Testis (tissue), 3 donors: ENCODE results near the gene EYS. TPM values are rescaled to one million over a fixed set of nuclear protein-coding genes. Genes with fewer than 3 reads are reported as not detected.

Experiments
- DNase-seq: peaks from one replicate; pipeline ENCODE4 v3.0.0-alpha.2; 2019
- H3K27ac ChIP-seq, 2 donors: fragments of 200-600 bp; sonication (generic); one replicate each; pipeline ENCODE4 v1.5.1; 2019
- H3K27me3 ChIP-seq: fragments of 200-600 bp; sonication (generic); one replicate; pipeline ENCODE4 v1.5.1; 2019
- H3K36me3 ChIP-seq: fragments of 200-600 bp; sonication (generic); one replicate; pipeline ENCODE4 v1.5.1; 2017; ENCODE audit warnings: low read depth; ENCODE audit errors: missing control alignments
- H3K4me1 ChIP-seq: fragments of 200-600 bp; sonication (generic); one replicate; pipeline ENCODE4 v1.5.1; 2019
- H3K4me3 ChIP-seq, 2 donors: fragments of 200-600 bp; sonication (generic); one replicate each; pipeline ENCODE4 v1.5.1; 2017 to 2019
- H3K9me3 ChIP-seq: fragments of 200-600 bp; sonication (generic); one replicate; pipeline ENCODE4 v1.5.1; 2017
- POLR2A ChIP-seq: fragments of 450-650 bp; IDR thresholded peaks from one replicate; pipeline ENCODE4 v1.6.1; 2017; ENCODE audit warnings: antibody characterized with exemption, mild to moderate bottlenecking, moderate library complexity
- WGBS, 2 donors: methylation state at CpG; one replicate each; pipeline ENCODE4 v1.1.5; 2018; 5-methylcytosine and 5-hydroxymethylcytosine counted together
- intact Hi-C: fragments of 100-400 bp; cut with DNase I; formaldehyde crosslinking; loops from one replicate; pipeline ENCODE4 v1.15.1; 2023; ENCODE audit warnings: low total_unique reads
- polyA plus RNA-seq: library from polyadenylated mRNA; stranded (reverse); fragments of 350-450 nt; fragmentation: Illumina TruSeq; extraction: RNeasy Lipid Tissue Mini Kit (QIAGEN cat#74804); gene quantifications from one replicate; pipeline ENCODE4 v1.2.3, GENCODE V29; 2014; ENCODE audit warnings: low read depth, low replicate concordance; ENCODE audit not compliant: insufficient read depth
- total RNA-seq, 2 donors: library from RNA; depleted of rRNA; stranded (reverse); fragments of >200 nt; gene quantifications; one replicate each; pipeline ENCODE4 v1.2.3, GENCODE V29; 2016
- TF ChIP-seq, protein P1 (sequence below), 3 experiments: fragments of 450-650 bp in 2 of 3; fragments of 200-600 bp in 1 of 3; sonication (generic) in 1 of 3; IDR thresholded peaks; one replicate each; pipeline ENCODE4 v1.5.1; 2016 to 2019; ENCODE audit warnings: antibody characterized with exemption in 3 of 3, mild to moderate bottlenecking in 2 of 3, moderate library complexity in 1 of 3

EYS gene
- total and polyA plus RNA-seq, 3 donors from 2014 or later = 1.3 to 2.8 (median 2.6) TPM

- Histone ChIP-seq H3K27ac (no peak overlapping the region), H3K4me3 (no peak overlapping the region), H3K36me3 (no peaks in the 10 kb centered on the region), H3K9me3 (no peaks in the 10 kb centered on the region), H3K27me3 (no peaks in the 10 kb centered on the region), H3K4me1 (no peaks in the 10 kb centered on the region)
- intact Hi-C loops = no loop called here
- TF ChIP-seq POLR2A = no peak
- TF ChIP-seq, protein P1, sequence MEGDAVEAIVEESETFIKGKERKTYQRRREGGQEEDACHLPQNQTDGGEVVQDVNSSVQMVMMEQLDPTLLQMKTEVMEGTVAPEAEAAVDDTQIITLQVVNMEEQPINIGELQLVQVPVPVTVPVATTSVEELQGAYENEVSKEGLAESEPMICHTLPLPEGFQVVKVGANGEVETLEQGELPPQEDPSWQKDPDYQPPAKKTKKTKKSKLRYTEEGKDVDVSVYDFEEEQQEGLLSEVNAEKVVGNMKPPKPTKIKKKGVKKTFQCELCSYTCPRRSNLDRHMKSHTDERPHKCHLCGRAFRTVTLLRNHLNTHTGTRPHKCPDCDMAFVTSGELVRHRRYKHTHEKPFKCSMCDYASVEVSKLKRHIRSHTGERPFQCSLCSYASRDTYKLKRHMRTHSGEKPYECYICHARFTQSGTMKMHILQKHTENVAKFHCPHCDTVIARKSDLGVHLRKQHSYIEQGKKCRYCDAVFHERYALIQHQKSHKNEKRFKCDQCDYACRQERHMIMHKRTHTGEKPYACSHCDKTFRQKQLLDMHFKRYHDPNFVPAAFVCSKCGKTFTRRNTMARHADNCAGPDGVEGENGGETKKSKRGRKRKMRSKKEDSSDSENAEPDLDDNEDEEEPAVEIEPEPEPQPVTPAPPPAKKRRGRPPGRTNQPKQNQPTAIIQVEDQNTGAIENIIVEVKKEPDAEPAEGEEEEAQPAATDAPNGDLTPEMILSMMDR (IDR thresholded peaks at IDR 0.05) = no peak
- DNase-seq = no peak
These were observed 594.6 kb downstream of the EYS start for GRCh38 chr6:65112435-65112834.

DNA sequence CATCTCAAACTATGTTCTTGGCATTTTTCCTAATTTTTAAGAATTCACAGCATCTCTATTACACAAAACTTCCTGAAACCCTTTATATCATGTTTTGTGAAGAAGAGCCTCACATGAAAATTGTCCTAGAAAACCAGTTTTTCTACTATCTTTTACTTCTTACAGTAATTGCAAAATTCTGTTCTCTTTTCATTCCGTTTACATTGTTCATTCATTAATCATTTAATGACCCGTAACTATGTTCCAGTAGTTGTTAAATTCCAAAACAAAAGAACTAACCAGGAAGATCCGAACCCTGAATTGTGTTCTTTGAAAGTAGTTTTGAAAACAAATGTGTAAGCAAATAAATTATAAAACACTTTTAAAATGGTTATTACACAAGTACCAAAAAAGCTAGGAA lies 597.0 kb downstream of the EYS start:
- Histone ChIP-seq H3K36me3 (no peaks in the 10 kb centered on the region), H3K27me3 (no peaks in the 10 kb centered on the region), H3K4me3 (no peak overlapping the region), H3K4me1 (no peaks in the 10 kb centered on the region), H3K27ac (no peak overlapping the region), H3K9me3 (no peaks in the 10 kb centered on the region)
- DNase-seq = no peak
- 51 to 58% methylated on average over 3 of the region's 3 CpGs for WGBS, 2 donors
- intact Hi-C loops = no loop called here
- TF ChIP-seq, protein P1 (IDR thresholded peaks at IDR 0.05) = no peak
- no peak for TF ChIP-seq POLR2A

GRCh38 chr6:65098349-65098748 lies 608.7 kb downstream of the EYS start:
- Histone ChIP-seq H3K27ac (no peak overlapping the region), H3K4me1 (no peaks in the 10 kb centered on the region), H3K4me3 (no peak overlapping the region), H3K9me3 (no peaks in the 10 kb centered on the region), H3K27me3 (no peaks in the 10 kb centered on the region), H3K36me3 (no peaks in the 10 kb centered on the region)
- TF ChIP-seq, protein P1 (IDR thresholded peaks at IDR 0.05) = no peak
- TF ChIP-seq POLR2A = no peak
- DNase-seq = no peak
- intact Hi-C loops = no loop called here
- 17 to 24% methylated on average over 1 of the region's 1 CpG for WGBS, 2 donors

DNA sequence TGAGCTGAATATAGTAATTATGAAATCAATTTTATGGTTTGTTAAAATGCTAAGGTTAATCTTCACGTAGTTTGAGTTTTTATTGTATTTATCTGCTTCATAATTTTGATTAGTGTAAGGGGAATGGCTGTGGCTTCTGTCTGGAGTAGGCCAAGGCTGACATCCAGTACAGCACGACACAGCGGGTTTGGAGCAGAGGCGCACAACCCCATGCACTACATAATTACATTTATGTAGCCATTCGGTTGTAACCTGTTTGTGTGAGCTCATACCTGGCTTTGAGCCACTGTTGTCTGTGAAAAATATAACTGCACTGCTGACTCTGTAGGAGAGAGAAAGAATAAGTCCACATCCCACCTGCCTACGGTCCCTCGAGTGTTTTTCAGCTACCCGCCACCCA lies 615.5 kb downstream of the EYS start:
- Histone ChIP-seq H3K4me1 (no peaks in the 10 kb centered on the region), H3K27me3 (no peaks in the 10 kb centered on the region), H3K9me3 (no peaks in the 10 kb centered on the region), H3K36me3 (no peaks in the 10 kb centered on the region), H3K4me3 (no peak overlapping the region), H3K27ac (no peak overlapping the region)
- TF ChIP-seq, protein P1 (IDR thresholded peaks at IDR 0.05) = no peak
- no peak for TF ChIP-seq POLR2A
- intact Hi-C loops = no loop called here
- 90 to 93% methylated on average over 8 of the region's 8 CpGs for WGBS, 2 donors
- no peak for DNase-seq

DNA sequence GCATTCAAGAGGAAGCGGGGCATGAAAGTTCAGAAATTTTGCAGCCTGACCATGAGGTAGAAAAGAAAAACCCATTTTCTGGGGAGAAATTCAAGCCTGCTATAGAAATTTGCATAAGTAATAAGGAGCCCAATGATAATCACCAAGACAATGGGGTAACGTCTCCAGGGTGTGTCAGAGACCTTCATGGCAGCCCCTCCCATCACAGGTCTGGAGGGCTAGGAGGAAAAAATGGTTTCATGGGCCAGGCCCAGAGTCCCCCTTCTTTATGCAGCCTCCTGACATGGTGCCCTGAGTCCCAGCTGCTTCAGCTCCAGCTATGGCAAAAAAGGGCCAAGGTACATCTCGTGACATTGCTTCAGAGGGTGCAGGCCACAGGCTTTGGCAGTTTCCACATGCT lies 618.5 kb downstream of the EYS start:
- WGBS, 2 donors = 88 to 97% methylated on average over 2 to 3 of the region's 3 CpGs
- no peak overlapping the region for H3K27ac ChIP-seq
- no peaks in the 10 kb centered on the region for H3K9me3 ChIP-seq
- no peak for DNase-seq
- TF ChIP-seq, protein P1 (IDR thresholded peaks at IDR 0.05) = no peak
- TF ChIP-seq POLR2A = no peak
- no peak overlapping the region for H3K4me3 ChIP-seq
- H3K4me1 ChIP-seq = no peaks in the 10 kb centered on the region
- H3K36me3 ChIP-seq = no peaks in the 10 kb centered on the region
- H3K27me3 ChIP-seq = no peaks in the 10 kb centered on the region
- intact Hi-C loops = no loop called here
